Measurements from ENCODE around the gene AGAP2.

The AGAP2 gene

GRCh38 chr12:57751788-57752667 lies 13.5 kb upstream of the AGAP2 start, which contains the start of gene CDK4:
Gene CDK4, minus strand, starts transcription at chr12:57752310. Its CDS starts 593 bp downstream, at chr12:57751717.
- DNase-seq = peak; percentile 100

GRCh38 chr12:57751432-57751787 lies 12.9 kb upstream of the AGAP2 start:
- DNase-seq = no peak

GRCh38 chr12:57750561-57751431 lies 12.3 kb upstream of the AGAP2 start:
- no peak for DNase-seq

GRCh38 chr12:57749061-57749460 lies 10.5 kb upstream of the AGAP2 start:
- no peak for DNase-seq

- no peak for DNase-seq
Measured at GRCh38 chr12:57746025-57746424, 7.5 kb upstream of the AGAP2 start.

- no peak for DNase-seq
Measured at GRCh38 chr12:57745485-57745881, 6.9 kb upstream of the AGAP2 start.

GRCh38 chr12:57744777-57745484 lies 6.4 kb upstream of the AGAP2 start, which contains the start of gene TSPAN31:
Gene TSPAN31, plus strand, starts transcription at chr12:57745039. Its CDS starts 116 bp downstream, at chr12:57745155.
- DNase-seq = peak; percentile 97

GRCh38 chr12:57744194-57744776 lies 5.7 kb upstream of the AGAP2 start:
- peak; percentile 48 for DNase-seq

- no peak for DNase-seq
Measured at GRCh38 chr12:57743769-57744168, 5.2 kb upstream of the AGAP2 start.

- DNase-seq = no peak
Measured at GRCh38 chr12:57741844-57742738, 3.5 kb upstream of the AGAP2 start.

- DNase-seq = no peak
Measured at GRCh38 chr12:57741413-57741789, 2.9 kb upstream of the AGAP2 start.

GRCh38 chr12:57740656-57741412 lies 2.3 kb upstream of the AGAP2 start:
- peak; percentile 40 for DNase-seq

GRCh38 chr12:57739914-57740538 lies 1.5 kb upstream of the AGAP2 start:
- no peak for DNase-seq

GRCh38 chr12:57739387-57739786 lies 845 bp upstream of the AGAP2 start:
- no peak for DNase-seq

- DNase-seq = peak; percentile 31
Measured at GRCh38 chr12:57737467-57738460, 778 bp downstream of the AGAP2 start.

- peak; percentile 21 for DNase-seq
Measured at GRCh38 chr12:57736741-57737466, 1.6 kb downstream of the AGAP2 start.

GRCh38 chr12:57735952-57736740 lies 2.4 kb downstream of the AGAP2 start:
- DNase-seq = peak; percentile 74

Measured in NCI-H146 (cell line).